A549 (cell line): ENCODE measurements around the gene HOXB1. TPM values are rescaled to one million over a fixed set of nuclear protein-coding genes. Genes with fewer than 3 reads are reported as not detected.
"Not testable (repeated sequence)": the region's sequence is repeated elsewhere in the genome, so short reads cannot be mapped to it uniquely, and the experiment has no call there.

Source experiments
- ATAC-seq, 2 experiments: fragments of 200-7000 bp in 1 of 2; fragments of >200 bp in 1 of 2; cut with Nextera tagmentation in 1 of 2; cut with Tn5 transposase in 1 of 2; 3 replicates each; pipeline versions ENCODE4 v1.8.0 to v1.9.1; 2018 to 2020; ENCODE audit warnings: mild to moderate bottlenecking in 1 of 2, moderate library complexity in 1 of 2
- CTCF ChIA-PET: fragments of 300-600 bp; sonication (Branson Sonifier 250); formaldehyde crosslinking; extraction: SDS; loops from one replicate; lab custom pipeline; 2021; ENCODE audit warnings: antibody characterized with exemption, inconsistent platforms; lab: Yijun Ruan, JAX
- POLR2A ChIA-PET: fragments of 350-600 bp; formaldehyde crosslinking; extraction: SDS; loops from one replicate; lab custom pipeline; 2021; ENCODE audit warnings: antibody characterized with exemption, inconsistent platforms; lab: Yijun Ruan, JAX
- DNase-seq, 2 experiments: peaks; one replicate each; pipeline versions ENCODE4 v3.0.0 to v3.0.0-alpha.2; 2011 to 2016; ENCODE audit warnings: low read depth in 1 of 2, low spot score in 1 of 2
- FAIRE-seq: peaks from 2 replicates; lab custom pipeline; 2011; peaks lifted over from hg19 to GRCh38; lab: Jason Lieb, UNC
- H3K27ac ChIP-seq, 2 experiments: fragments of >200 bp; sonication (Bioruptor Twin); formaldehyde crosslinking; 3 replicates each; pipeline ENCODE4 v1.5.1; 2016 to 2017
- H3K4me1 ChIP-seq: fragments of >200 bp; sonication (Bioruptor Twin); formaldehyde crosslinking; 3 replicates; pipeline ENCODE4 v1.6.1; 2016
- H3K4me2 ChIP-seq: fragments of >200 bp; sonication (Bioruptor Twin); formaldehyde crosslinking; 3 replicates; pipeline ENCODE4 v1.6.1; 2016
- H3K4me3 ChIP-seq: fragments of >200 bp; sonication (Bioruptor Twin); formaldehyde crosslinking; 3 replicates; pipeline ENCODE4 v1.5.1; 2016
- H3K9me3 ChIP-seq: fragments of >200 bp; sonication (Bioruptor Twin); formaldehyde crosslinking; 3 replicates; pipeline ENCODE4 v1.6.1; 2016
- CBX8 ChIP-seq: fragments of 200-600 bp; sonication (generic); IDR thresholded peaks from 2 replicates; pipeline ENCODE4 v1.6.1; 2016
- CEBPB ChIP-seq, 2 experiments: fragments of >200 bp in 1 of 2; sonication (Bioruptor Twin) in 1 of 2; formaldehyde crosslinking in 1 of 2; IDR thresholded peaks; 2 replicates each; pipeline ENCODE4 v1.6.1; 2012 to 2016
- EHF ChIP-seq: fragments of 250-450 bp; sonication (Bioruptor Pico); IDR thresholded peaks from 2 replicates; pipeline ENCODE4 v1.5.0; 2020; ENCODE audit warnings: mild to moderate bottlenecking
- GATA3 ChIP-seq: IDR thresholded peaks from 2 replicates; pipeline ENCODE4 v1.6.1; 2012; ENCODE audit warnings: borderline replicate concordance
- HEYL ChIP-seq: fragments of 250-450 bp; sonication (Bioruptor Pico); IDR thresholded peaks from 2 replicates; pipeline ENCODE4 v1.8.0; 2021; ENCODE audit warnings: mild to moderate bottlenecking, moderate library complexity
- HOXB5 ChIP-seq: fragments of 250-450 bp; sonication (Bioruptor Pico); IDR thresholded peaks from 2 replicates; pipeline ENCODE4 v1.5.0; 2020; ENCODE audit warnings: mild to moderate bottlenecking, moderate library complexity
- MAFK ChIP-seq: fragments of 450-650 bp; IDR thresholded peaks from 2 replicates; pipeline ENCODE4 v1.6.1; 2014; ENCODE audit not compliant: partially characterized antibody
- MAZ ChIP-seq: fragments of 150-350 bp; IDR thresholded peaks from 2 replicates; pipeline ENCODE4 v1.6.1; 2014; ENCODE audit warnings: antibody characterized with exemption, low read depth, low read length, borderline replicate concordance
- PHF8 ChIP-seq: fragments of 200-600 bp; sonication (generic); IDR thresholded peaks from 2 replicates; pipeline ENCODE4 v1.6.1; 2016; ENCODE audit warnings: low read depth, mild to moderate bottlenecking, antibody characterized with exemption, moderate library complexity, borderline replicate concordance
- REST ChIP-seq: fragments of 200-600 bp; sonication (generic); IDR thresholded peaks from 2 replicates; pipeline ENCODE4 v1.6.1; 2016; ENCODE audit warnings: antibody characterized with exemption, mild to moderate bottlenecking, moderate library complexity
- WGBS: methylation state at CpG from one replicate; pipeline ENCODE4 v1.1.6; 2017; ENCODE audit errors: missing lambda C conversion rate; 5-methylcytosine and 5-hydroxymethylcytosine counted together
- polyA plus RNA-seq, 4 experiments: library from polyadenylated mRNA; depleted of rRNA in 3 of 4; stranded (reverse); fragments of >200 nt; fragmentation: RNase III in 1 of 4; extraction: RNeasy Plus Mini Kit Qiagen cat#74134 plus additional on column Dnase treatment in 1 of 4; gene quantifications; 2 replicates in 3 of 4; 3 replicates in 1 of 4; pipeline ENCODE4 v1.2.3, GENCODE V29; 2011 to 2017
- TF ChIP-seq, protein P1 (sequence below): fragments of 250-450 bp; sonication (Bioruptor Pico); IDR thresholded peaks from 2 replicates; pipeline ENCODE4 v1.5.0; 2020; ENCODE audit warnings: low read depth, mild to moderate bottlenecking, moderate library complexity

HOXB1 gene
- polyA plus RNA-seq, 2 of the 4 experiments (the other 2 are of a cell fraction), result not detected

DNA sequence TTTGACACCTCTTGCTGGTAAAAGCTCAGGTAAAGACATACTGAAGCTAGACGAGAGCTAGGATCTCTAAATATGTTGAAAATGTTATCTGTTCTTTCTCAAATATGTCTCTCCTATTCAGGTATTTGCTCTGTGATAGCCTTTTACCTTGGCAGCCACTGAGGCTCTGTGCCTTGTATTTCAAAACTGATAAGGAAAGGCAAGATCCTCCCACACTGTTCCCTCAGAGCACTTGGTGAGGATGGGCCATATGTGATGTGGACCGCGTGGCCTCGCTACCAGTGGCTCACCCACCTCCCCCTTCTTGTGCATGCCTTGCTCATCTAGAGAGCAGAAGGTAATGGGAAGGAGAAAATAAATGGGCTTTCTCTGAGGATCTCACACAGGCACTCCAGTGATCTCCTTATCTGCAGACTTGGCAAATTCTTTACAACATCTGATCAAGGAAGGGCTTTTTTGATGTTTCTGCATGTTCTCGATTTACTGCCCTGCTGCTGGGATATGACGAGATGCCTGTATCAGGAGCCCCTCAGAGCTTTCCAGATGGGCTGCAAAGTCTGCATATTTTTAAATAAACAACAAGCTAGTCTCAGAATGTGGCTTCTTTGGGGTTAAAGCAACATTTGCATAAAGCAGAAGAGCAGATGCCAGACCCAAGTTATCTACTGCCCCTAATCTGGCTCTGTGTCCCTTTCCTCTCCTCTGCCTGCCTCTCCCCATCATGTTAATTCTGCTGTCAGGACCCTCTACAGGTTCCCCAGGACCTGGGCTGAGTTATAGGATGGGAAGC lies 16.9 kb downstream of the HOXB1 start:
- peak in 1 of 2 experiments; percentile 20; a peak in 2 of 6 replicates for ATAC-seq
- no peak for FAIRE-seq
- DNase-seq, result no peak
- H3K4me1 ChIP-seq, result peaks cover 22% of the 10 kb centered on the region; the same call in 2 of the 3 replicates
- WGBS, result 79% methylated on average over 6 of the region's 6 CpGs
- H3K27ac ChIP-seq, result no peak overlapping the region
- CTCF ChIA-PET, result interaction anchor here (1.1 to 1.9 kb wide), 8 partner anchors 8 to 105 kb away, joined by 3 to 10 read pairs (median 4); no protein-coding TSS in a partner anchor
- no peak overlapping the region for H3K4me2 ChIP-seq
- H3K4me3 ChIP-seq, result no peak overlapping the region
- no peaks in the 10 kb centered on the region for H3K9me3 ChIP-seq
- TF ChIP-seq GATA3, result no peak
- peak; percentile 71 for TF ChIP-seq MAFK
- TF ChIP-seq, all 56 proteins: peak for 1
- POLR2A ChIA-PET, result no interaction called here

DNA sequence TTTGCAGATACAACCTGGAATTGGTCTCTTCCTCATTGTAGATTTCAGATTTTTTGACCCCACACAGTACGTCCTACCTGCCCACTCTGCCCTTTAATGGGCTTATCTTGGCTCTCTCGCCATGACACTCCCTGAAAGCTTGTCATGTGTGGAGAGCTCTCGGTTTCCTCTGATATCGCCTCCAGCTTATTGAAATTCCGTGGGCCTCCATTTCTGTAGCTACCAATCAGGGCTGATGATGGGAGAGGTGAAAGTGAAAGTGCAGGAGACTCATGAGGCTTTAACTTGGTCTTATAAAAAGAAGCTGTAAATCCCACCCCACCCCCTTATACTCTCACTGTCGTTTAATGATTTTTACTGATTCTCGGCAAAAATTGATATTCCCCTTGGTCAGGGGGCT lies 17.7 kb downstream of the HOXB1 start:
- WGBS, result 80% methylated on average over 7 of the region's 7 CpGs
- Histone ChIP-seq H3K27ac (no peak overlapping the region), H3K4me2 (no peak overlapping the region), H3K9me3 (no peaks in the 10 kb centered on the region), H3K4me3 (no peak overlapping the region), H3K4me1 (peaks cover 21% of the 10 kb centered on the region; the same call in 2 of the 3 replicates)
- ChIA-PET CTCF (interaction anchor here (0.6 to 1.9 kb wide), 8 partner anchors 9 to 167 kb away, joined by 3 to 10 read pairs (median 4); no protein-coding TSS in a partner anchor), POLR2A (no interaction called here)
- ATAC-seq (no peak), FAIRE-seq (no peak), DNase-seq (no peak)
- TF ChIP-seq EHF (no peak), REST (no peak), HEYL (CRISPR knock-in tag) (no peak), PHF8 (no peak), CBX8 (no peak)
- TF ChIP-seq, protein P1, sequence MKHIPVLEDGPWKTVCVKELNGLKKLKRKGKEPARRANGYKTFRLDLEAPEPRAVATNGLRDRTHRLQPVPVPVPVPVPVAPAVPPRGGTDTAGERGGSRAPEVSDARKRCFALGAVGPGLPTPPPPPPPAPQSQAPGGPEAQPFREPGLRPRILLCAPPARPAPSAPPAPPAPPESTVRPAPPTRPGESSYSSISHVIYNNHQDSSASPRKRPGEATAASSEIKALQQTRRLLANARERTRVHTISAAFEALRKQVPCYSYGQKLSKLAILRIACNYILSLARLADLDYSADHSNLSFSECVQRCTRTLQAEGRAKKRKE (CRISPR knock-in tag), result no peak

- WGBS, result 52% methylated on average over 7 of the region's 7 CpGs
- H3K4me1 ChIP-seq, result peaks cover 10% of the 10 kb centered on the region
- TF ChIP-seq HOXB5, result no peak
- TF ChIP-seq CEBPB (IDR thresholded peaks at IDR 0.05), result peak; percentile 56 to 66; a peak in 2 of 4 replicates
- ChIA-PET POLR2A (no interaction called here), CTCF (interaction anchor here (0.6 to 1.4 kb wide), 5 partner anchors 10 to 485 kb away, joined by 3 to 5 read pairs (median 3); no protein-coding TSS in a partner anchor)
- DNase-seq (no peak), FAIRE-seq (no peak), ATAC-seq (no peak)
- no peaks in the 10 kb centered on the region for H3K9me3 ChIP-seq
- no peak overlapping the region for H3K4me2 ChIP-seq
- no peak overlapping the region for H3K27ac ChIP-seq
- no peak overlapping the region for H3K4me3 ChIP-seq
These were observed 19.8 kb downstream of the HOXB1 start for GRCh38 chr17:48510761-48511604.

- Histone ChIP-seq H3K4me2 (no peak overlapping the region), H3K4me1 (peaks cover 15% of the 10 kb centered on the region), H3K4me3 (no peak overlapping the region), H3K9me3 (no peaks in the 10 kb centered on the region), H3K27ac (no peak overlapping the region)
- FAIRE-seq (no peak), ATAC-seq (no peak), DNase-seq (no peak)
- TF ChIP-seq MAZ, result no peak
- CTCF ChIA-PET, result interaction anchor here (0.6 to 1.0 kb wide), 3 partner anchors 13 to 77 kb away, joined by 3 read pairs; no protein-coding TSS in a partner anchor
- POLR2A ChIA-PET, result no interaction called here
- 53% methylated on average over 2 of the region's 2 CpGs for WGBS
These were observed 20.4 kb downstream of the HOXB1 start for GRCh38 chr17:48510381-48510760.

- DNase-seq, H3K4me3 ChIP-seq, FAIRE-seq, H3K9me3 ChIP-seq, POLR2A ChIA-PET, H3K27ac ChIP-seq, ATAC-seq, H3K4me2 ChIP-seq: not testable (repeated sequence)
- 92% methylated on average over 7 of the region's 7 CpGs for WGBS
- CTCF ChIA-PET, result interaction anchor here (1.0 kb wide), 1 partner anchor 27 kb away, joined by 3 read pairs; no protein-coding TSS in a partner anchor
- H3K4me1 ChIP-seq, result peaks cover 21% of the 10 kb centered on the region
These were observed 21.1 kb downstream of the HOXB1 start for GRCh38 chr17:48509708-48510107.
